ENCODE data around the gene RILPL2. TPM values are rescaled to one million over a fixed set of nuclear protein-coding genes. Genes with fewer than 3 reads are reported as not detected.

RILPL2 gene
- total RNA-seq, 2 donors from 2014 or later: 0.96 to 2.1 TPM

DNA sequence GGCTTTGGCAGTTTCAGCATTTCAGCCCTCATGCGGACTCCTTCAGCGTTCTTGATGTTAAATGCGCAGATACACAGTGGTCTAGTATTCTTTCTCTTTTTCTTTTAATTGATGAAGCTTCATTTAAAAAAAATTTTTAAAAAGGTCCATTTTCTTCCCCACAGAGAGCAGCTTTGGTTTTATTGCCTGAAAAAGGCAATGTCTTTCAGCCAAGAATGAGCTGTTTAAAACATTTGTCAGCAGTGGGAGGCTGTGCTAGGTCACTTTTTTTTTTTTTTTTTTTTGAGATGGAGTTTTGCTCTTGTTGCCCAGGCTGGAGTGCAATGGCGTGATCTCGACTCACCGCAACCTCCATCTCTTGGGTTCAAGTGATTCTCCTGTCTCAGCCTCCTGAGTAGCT lies 39.1 kb downstream of the RILPL2 start:
- Histone ChIP-seq H3K27me3 (no peaks in the 10 kb centered on the region), H3K9ac (ENCODE audit: low read depth in 2 of 2, low read length in 2 of 2) (no peak overlapping the region), H3K4me3 (no peak overlapping the region), H3K36me3 (peaks cover 11% of the 10 kb centered on the region), H3K27ac (peak overlapping the region; percentile 20), H3K9me3 (no peaks in the 10 kb centered on the region), H3K4me1 (no peaks in the 10 kb centered on the region)
- TF ChIP-seq CTCF (IDR thresholded peaks at IDR 0.05): no peak
- DNase-seq: no peak
- intact Hi-C loops (cut with DNase I): no loop called here

DNA sequence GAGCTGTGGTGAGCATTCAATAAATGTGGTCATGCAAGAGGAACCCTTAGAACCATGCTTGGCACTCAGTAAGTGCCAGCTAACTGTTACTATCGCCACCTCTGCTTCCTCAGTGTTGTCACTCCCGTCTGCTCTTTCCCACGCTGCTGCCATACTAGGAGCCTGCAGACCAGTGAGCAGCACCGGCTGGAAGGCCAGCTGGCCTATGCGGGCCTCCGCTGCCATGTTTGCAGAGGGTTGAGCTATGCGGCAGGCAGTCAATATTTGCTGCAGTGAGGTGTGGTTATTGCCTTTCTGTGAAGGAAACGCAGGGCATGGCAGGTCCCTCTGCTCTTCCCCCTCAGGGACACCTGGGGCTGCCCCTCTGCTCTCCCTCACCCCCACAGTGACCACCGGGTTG lies 39.5 kb downstream of the RILPL2 start:
- H3K4me3 ChIP-seq: no peak overlapping the region
- DNase-seq: peak; percentile 23
- H3K27ac ChIP-seq: peak overlapping the region; percentile 20
- no peak overlapping the region for H3K9ac ChIP-seq (ENCODE audit: low read depth in 2 of 2, low read length in 2 of 2)
- intact Hi-C loops (cut with DNase I): no loop called here
- peaks cover 11% of the 10 kb centered on the region for H3K36me3 ChIP-seq
- no peaks in the 10 kb centered on the region for H3K27me3 ChIP-seq
- H3K4me1 ChIP-seq: no peaks in the 10 kb centered on the region
- H3K9me3 ChIP-seq: no peaks in the 10 kb centered on the region
- TF ChIP-seq CTCF (IDR thresholded peaks at IDR 0.05): no peak

- H3K4me1 ChIP-seq: no peaks in the 10 kb centered on the region
- H3K9me3 ChIP-seq: no peaks in the 10 kb centered on the region
- no peaks in the 10 kb centered on the region for H3K27me3 ChIP-seq
- intact Hi-C loops (cut with DNase I): no loop called here
- no peak for DNase-seq
- TF ChIP-seq CTCF (IDR thresholded peaks at IDR 0.05): no peak
- H3K27ac ChIP-seq: no peak overlapping the region
- H3K4me3 ChIP-seq: no peak overlapping the region
- H3K36me3 ChIP-seq: peaks cover 11% of the 10 kb centered on the region
- no peak overlapping the region for H3K9ac ChIP-seq (ENCODE audit: low read depth in 2 of 2, low read length in 2 of 2)
These were observed 39.9 kb downstream of the RILPL2 start for GRCh38 chr12:123396543-123396942.

DNA sequence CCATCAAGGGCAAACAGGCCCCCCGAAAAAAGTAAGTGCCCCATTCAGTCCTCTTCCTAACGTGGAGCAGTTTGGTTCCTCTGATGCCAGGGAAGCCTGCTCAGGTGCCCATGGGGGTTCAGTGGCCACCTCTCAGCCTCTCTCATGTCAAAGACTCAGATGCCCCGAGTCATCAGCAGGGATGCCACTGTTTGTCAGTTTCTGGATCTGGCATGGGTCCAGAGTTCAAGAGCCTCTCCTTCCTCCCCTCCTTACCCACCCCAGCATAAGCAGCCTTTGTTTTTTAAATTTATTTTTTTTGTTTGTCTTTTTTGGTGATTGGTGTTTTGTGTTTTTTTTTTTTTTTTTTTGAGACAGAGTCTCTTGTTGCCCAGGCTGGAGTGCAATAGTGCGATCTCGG lies 41.2 kb downstream of the RILPL2 start:
- no peak overlapping the region for H3K4me3 ChIP-seq
- no peak for TF ChIP-seq CTCF (IDR thresholded peaks at IDR 0.05)
- H3K36me3 ChIP-seq: peaks cover 11% of the 10 kb centered on the region
- H3K27ac ChIP-seq: no peak overlapping the region
- no peaks in the 10 kb centered on the region for H3K9me3 ChIP-seq
- no peak overlapping the region for H3K9ac ChIP-seq (ENCODE audit: low read depth in 2 of 2, low read length in 2 of 2)
- no peaks in the 10 kb centered on the region for H3K4me1 ChIP-seq
- H3K27me3 ChIP-seq: no peaks in the 10 kb centered on the region
- intact Hi-C loops (cut with DNase I): no loop called here
- DNase-seq: no peak

DNA sequence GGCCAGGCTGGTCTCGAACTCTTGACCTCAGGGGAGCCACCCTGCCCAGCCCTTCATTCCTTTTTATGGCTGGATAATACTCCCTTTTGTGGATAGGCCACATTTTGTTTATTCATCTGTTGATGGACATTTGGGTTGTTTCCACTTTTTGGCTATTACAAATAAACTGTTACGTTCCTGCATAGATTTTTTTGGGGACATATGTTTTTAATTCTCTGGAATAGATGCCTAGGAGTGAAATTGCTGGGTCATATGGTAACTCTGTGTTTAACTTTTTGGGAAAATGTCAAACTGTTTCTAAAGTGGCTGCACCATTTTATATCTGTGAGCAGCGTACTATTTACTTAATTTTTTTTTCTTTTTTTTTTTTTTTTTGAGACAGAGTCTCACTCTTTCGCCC lies 42.7 kb downstream of the RILPL2 start:
- Histone ChIP-seq H3K27me3 (no peaks in the 10 kb centered on the region), H3K4me3 (no peak overlapping the region), H3K4me1 (no peaks in the 10 kb centered on the region), H3K9me3 (no peaks in the 10 kb centered on the region), H3K36me3 (peaks cover 11% of the 10 kb centered on the region), H3K9ac (ENCODE audit: low read depth in 2 of 2, low read length in 2 of 2) (no peak overlapping the region), H3K27ac (no peak overlapping the region)
- no peak for DNase-seq
- intact Hi-C loops (cut with DNase I): no loop called here
- TF ChIP-seq CTCF (IDR thresholded peaks at IDR 0.05): no peak

All from colonic mucosa (tissue), 4 donors.